ENCODE results near the gene RAPGEF4.

The RAPGEF4 gene

GRCh38 chr2:172768401-172768800 is 32.8 kb downstream of the RAPGEF4 start:
- TF ChIP-seq SIN3A (IDR thresholded peaks at IDR 0.05; ENCODE audit: borderline replicate concordance, insufficient read depth, low read length) (no peak), POLR2AphosphoS5 (IDR thresholded peaks at IDR 0.05; ENCODE audit: low read depth, low read length) (no peak), TAF1 (IDR thresholded peaks at IDR 0.05; ENCODE audit: borderline replicate concordance, insufficient read depth, low read length) (no peak), FOXP2 (optimal IDR thresholded peaks at IDR 0.05; ENCODE audit: borderline replicate concordance, extremely low read depth, extremely low read length, insufficient read depth) (no peak), REST (IDR thresholded peaks at IDR 0.05; ENCODE audit: insufficient read depth in 1 of 2, low read depth in 2 of 2, low read length in 2 of 2) (no peak)

- no peak for TF ChIP-seq POLR2AphosphoS5 (IDR thresholded peaks at IDR 0.05; ENCODE audit: low read depth, low read length)
- TF ChIP-seq FOXP2 (optimal IDR thresholded peaks at IDR 0.05; ENCODE audit: borderline replicate concordance, extremely low read depth, extremely low read length, insufficient read depth) = no peak
Observed at GRCh38 chr2:172769879-172770278, 34.2 kb downstream of the RAPGEF4 start.

- TF ChIP-seq REST (IDR thresholded peaks at IDR 0.05; ENCODE audit: insufficient read depth in 1 of 2, low read depth in 2 of 2, low read length in 2 of 2) (no peak), SIN3A (IDR thresholded peaks at IDR 0.05; ENCODE audit: borderline replicate concordance, insufficient read depth, low read length) (no peak), POLR2AphosphoS5 (IDR thresholded peaks at IDR 0.05; ENCODE audit: low read depth, low read length) (no peak), FOXP2 (optimal IDR thresholded peaks at IDR 0.05; ENCODE audit: borderline replicate concordance, extremely low read depth, extremely low read length, insufficient read depth) (no peak), TAF1 (IDR thresholded peaks at IDR 0.05; ENCODE audit: borderline replicate concordance, insufficient read depth, low read length) (no peak)
Observed at GRCh38 chr2:172770887-172771286, 35.2 kb downstream of the RAPGEF4 start.

GRCh38 chr2:172772633-172773032 is 37.0 kb downstream of the RAPGEF4 start:
- TF ChIP-seq FOXP2 (optimal IDR thresholded peaks at IDR 0.05; ENCODE audit: borderline replicate concordance, extremely low read depth, extremely low read length, insufficient read depth) (no peak), SIN3A (IDR thresholded peaks at IDR 0.05; ENCODE audit: borderline replicate concordance, insufficient read depth, low read length) (no peak), REST (IDR thresholded peaks at IDR 0.05; ENCODE audit: insufficient read depth in 1 of 2, low read depth in 2 of 2, low read length in 2 of 2) (no peak), POLR2AphosphoS5 (IDR thresholded peaks at IDR 0.05; ENCODE audit: low read depth, low read length) (no peak), TAF1 (IDR thresholded peaks at IDR 0.05; ENCODE audit: borderline replicate concordance, insufficient read depth, low read length) (no peak)

- TF ChIP-seq POLR2AphosphoS5 (IDR thresholded peaks at IDR 0.05; ENCODE audit: low read depth, low read length) = no peak
- TF ChIP-seq SIN3A (IDR thresholded peaks at IDR 0.05; ENCODE audit: borderline replicate concordance, insufficient read depth, low read length) = no peak
- no peak for TF ChIP-seq FOXP2 (optimal IDR thresholded peaks at IDR 0.05; ENCODE audit: borderline replicate concordance, extremely low read depth, extremely low read length, insufficient read depth)
- no peak for TF ChIP-seq TAF1 (IDR thresholded peaks at IDR 0.05; ENCODE audit: borderline replicate concordance, insufficient read depth, low read length)
- no peak for TF ChIP-seq REST (IDR thresholded peaks at IDR 0.05; ENCODE audit: insufficient read depth in 1 of 2, low read depth in 2 of 2, low read length in 2 of 2)
Observed at GRCh38 chr2:172774302-172774701, 38.7 kb downstream of the RAPGEF4 start.
